Liver (tissue), 9 donors: ENCODE results near the gene PHB1. TPM values are rescaled to one million over a fixed set of nuclear protein-coding genes. Genes with fewer than 3 reads are reported as not detected.

ENCODE experiments used
- DNase-seq: peaks from one replicate; pipeline ENCODE4 v3.0.0-alpha.2; 2017; ENCODE audit warnings: low spot score
- H3K27ac ChIP-seq, 2 donors: one replicate each; pipeline ENCODE4 v1.7.0; 2013; ENCODE audit warnings: inconsistent platforms in 2 of 2, low read length in 2 of 2, control low read depth in 1 of 2, low read depth in 1 of 2, mild to moderate bottlenecking in 1 of 2
- H3K27me3 ChIP-seq, 4 donors: one replicate each; pipeline versions ENCODE4 v1.6.1 to v1.7.0; 2013; ENCODE audit warnings: low read length in 3 of 4, inconsistent platforms in 1 of 4, mild to moderate bottlenecking in 1 of 4, moderate library complexity in 1 of 4; ENCODE audit not compliant: control insufficient read depth in 4 of 4, insufficient read depth in 4 of 4
- H3K36me3 ChIP-seq, 4 donors: one replicate each; pipeline versions ENCODE4 v1.6.1 to v1.7.0; 2013; ENCODE audit warnings: low read length in 3 of 4, mild to moderate bottlenecking in 3 of 4, low read depth in 1 of 4, moderate library complexity in 1 of 4; ENCODE audit not compliant: control insufficient read depth in 4 of 4, insufficient read depth in 3 of 4
- H3K4me1 ChIP-seq, 4 donors: one replicate each; pipeline versions ENCODE4 v1.6.1 to v1.7.0; 2013; ENCODE audit warnings: low read length in 3 of 4, mild to moderate bottlenecking in 3 of 4, moderate library complexity in 1 of 4; ENCODE audit not compliant: control insufficient read depth in 4 of 4, insufficient read depth in 4 of 4
- H3K4me3 ChIP-seq, 3 donors: one replicate each; pipeline versions ENCODE4 v1.6.1 to v1.7.0; 2013; ENCODE audit warnings: low read length in 3 of 3, control low read depth in 1 of 3, low read depth in 1 of 3, mild to moderate bottlenecking in 1 of 3
- H3K9ac ChIP-seq, 2 donors: one replicate each; pipeline ENCODE4 v1.7.0; 2013; ENCODE audit warnings: low read length in 2 of 2, mild to moderate bottlenecking in 2 of 2, moderate library complexity in 2 of 2, control low read depth in 1 of 2, low read depth in 1 of 2
- H3K9me3 ChIP-seq, 4 donors: one replicate each; pipeline versions ENCODE4 v1.6.1 to v1.7.0; 2013; ENCODE audit warnings: low read length in 3 of 4; ENCODE audit not compliant: control insufficient read depth in 4 of 4
- ATF3 ChIP-seq: IDR thresholded peaks from 2 replicates; pipeline ENCODE4 v1.6.1; 2016; ENCODE audit warnings: antibody characterized with exemption
- CTCF ChIP-seq: fragments of 150-350 bp; IDR thresholded peaks from 2 replicates; pipeline ENCODE4 v1.5.1; 2017; ENCODE audit warnings: improper control_type of control experiment, low read depth, low read length; ENCODE audit not compliant: missing input control
- EGR1 ChIP-seq, 2 donors: IDR thresholded peaks; 2 replicates each; pipeline ENCODE4 v1.6.1; 2016 to 2018; ENCODE audit warnings: antibody characterized with exemption in 2 of 2, low read depth in 2 of 2
- FOXA1 ChIP-seq: IDR thresholded peaks from 2 replicates; pipeline ENCODE4 v1.6.1; 2016; ENCODE audit warnings: antibody characterized with exemption
- FOXA2 ChIP-seq: IDR thresholded peaks from 2 replicates; pipeline ENCODE4 v1.6.1; 2016; ENCODE audit warnings: antibody characterized with exemption
- GABPA ChIP-seq, 2 donors: IDR thresholded peaks in 1 of 2; conservative IDR thresholded peaks in 1 of 2; 2 replicates each; pipeline ENCODE4 v1.6.1; 2016; ENCODE audit warnings: antibody characterized with exemption in 2 of 2, mild to moderate bottlenecking in 1 of 2, moderate library complexity in 1 of 2
- HNF4A ChIP-seq, 2 donors: conservative IDR thresholded peaks; 2 replicates each; pipeline ENCODE4 v1.6.1; 2016; ENCODE audit warnings: antibody characterized with exemption in 2 of 2, mild to moderate bottlenecking in 2 of 2
- HNF4G ChIP-seq: IDR thresholded peaks from 2 replicates; pipeline ENCODE4 v1.6.1; 2016; ENCODE audit warnings: antibody characterized with exemption
- JUND ChIP-seq, 2 donors: IDR thresholded peaks; 2 replicates each; pipeline ENCODE4 v1.6.1; 2016; ENCODE audit warnings: antibody characterized with exemption in 2 of 2
- MAX ChIP-seq: IDR thresholded peaks from 2 replicates; pipeline ENCODE4 v1.6.1; 2016; ENCODE audit warnings: antibody characterized with exemption
- NR2F2 ChIP-seq: IDR thresholded peaks from 2 replicates; pipeline ENCODE4 v1.6.1; 2016; ENCODE audit warnings: antibody characterized with exemption
- RAD21 ChIP-seq, 2 donors: IDR thresholded peaks; 2 replicates each; pipeline ENCODE4 v1.6.1; 2016; ENCODE audit warnings: antibody characterized with exemption in 2 of 2, mild to moderate bottlenecking in 2 of 2
- REST ChIP-seq: IDR thresholded peaks from 2 replicates; pipeline ENCODE4 v1.6.1; 2016; ENCODE audit warnings: antibody characterized with exemption, mild to moderate bottlenecking
- RXRA ChIP-seq, 2 donors: IDR thresholded peaks; 2 replicates each; pipeline ENCODE4 v1.6.1; 2017 to 2018; ENCODE audit warnings: antibody characterized with exemption in 2 of 2, mild to moderate bottlenecking in 1 of 2
- SP1 ChIP-seq: IDR thresholded peaks from 2 replicates; pipeline ENCODE4 v1.6.1; 2018; ENCODE audit warnings: antibody characterized with exemption, mild to moderate bottlenecking
- TAF1 ChIP-seq: conservative IDR thresholded peaks from 2 replicates; pipeline ENCODE4 v1.6.1; 2016; ENCODE audit warnings: antibody characterized with exemption, mild to moderate bottlenecking
- YY1 ChIP-seq: IDR thresholded peaks from 2 replicates; pipeline ENCODE4 v1.6.1; 2016; ENCODE audit warnings: antibody characterized with exemption, mild to moderate bottlenecking
- ZBTB33 ChIP-seq: IDR thresholded peaks from 2 replicates; pipeline ENCODE4 v1.6.1; 2016; ENCODE audit warnings: antibody characterized with exemption
- WGBS: extraction: QIAGEN DNeasy Blood & Tissue Kit; methylation state at CpG from one replicate; pipeline ENCODE4 v1.1.7; 2013; 5-methylcytosine and 5-hydroxymethylcytosine counted together
- polyA plus RNA-seq, 2 donors: library from polyadenylated mRNA; stranded (reverse) in 1 of 2; unstranded in 1 of 2; fragments of 200-250 nt in 1 of 2; fragments of >200 nt in 1 of 2; fragmentation: Nextera tagmentation in 1 of 2; extraction: Ambion mirVana in 1 of 2; gene quantifications; one replicate each; pipeline versions ENCODE4 v1.2.1 to v1.2.3, GENCODE V29; 2013 to 2015
- total RNA-seq, 2 donors: library from RNA; depleted of rRNA; stranded (reverse); fragments of >200 nt; gene quantifications; one replicate each; pipeline ENCODE4 v1.2.3, GENCODE V29; 2014
- donor health status: healthy.
- donor health status: healthy.
- donor health status: healthy.
- donor health status: healthy.
- donor health status: healthy.

PHB1 gene
- 10 to 100 TPM; 52.5 to 84.7 TPM for total RNA-seq
- polyA plus RNA-seq: 100 to 1,000 TPM; 112 to 149 TPM

- Histone ChIP-seq H3K9ac (peak within 1 kb of the TSS; percentile 44 to 51), H3K4me3 (peak within 1 kb of the TSS; percentile 66 to 96 (median 93)), H3K27me3 (no peaks in the 10 kb centered on the region), H3K9me3 (no peaks in the 10 kb centered on the region), H3K27ac (peak within 1 kb of the TSS; percentile 35 to 51), H3K36me3 (peaks cover 0 to 29% (median 22%) of the 10 kb centered on the region in 4 donors), H3K4me1 (peaks cover 0 to 16% (median 13%) of the 10 kb centered on the region in 4 donors)
- TF ChIP-seq MAX (peak; percentile 98), JUND (IDR thresholded peaks at IDR 0.05) (no peak), EGR1 (IDR thresholded peaks at IDR 0.05; ENCODE audit: low read depth in 2 of 2) (peak; percentile 54 to 65), FOXA2 (peak; percentile 21), HNF4A (conservative IDR thresholded peaks at IDR 0.05) (no peak), ZBTB33 (peak; percentile 97), YY1 (peak; percentile 84), RXRA (IDR thresholded peaks at IDR 0.05) (peak; percentile 18 to 26), CTCF (no peak), ATF3 (no peak), REST (peak; percentile 34), RAD21 (IDR thresholded peaks at IDR 0.05) (peak in 1 of 2 donors; percentile 24), SP1 (peak; percentile 85), HNF4G (no peak), TAF1 (no peak), GABPA (IDR thresholded peaks at IDR 0.05 in 1 of 2, conservative IDR thresholded peaks at IDR 0.05 in 1 of 2) (peak in 1 of 2 donors; percentile 72), NR2F2 (no peak), FOXA1 (no peak)
- WGBS: under 1% methylated on average over 30 of the region's 30 CpGs
- peak; percentile 92 for DNase-seq
These were observed at the start of gene PHB1 for GRCh38 chr17:49414622-49415350. PHB1 (minus strand) TSS chr17:49414882; CDS start chr17:49413264, 1,618 bp downstream.
